GM18867 (cell line): ENCODE results near the gene FOCAD.
A peak's percentile ranks its signal among the peaks of the same experiment; 100 is the strongest.

Source experiments
- ATAC-seq: cut with Tn5 transposase; IDR thresholded peaks from one replicate; pipeline ENCODE4 v1.9.1; 2021; ENCODE audit warnings: mild to moderate bottlenecking, moderate library complexity; ENCODE audit not compliant: unreplicated experiment

The FOCAD gene

DNA sequence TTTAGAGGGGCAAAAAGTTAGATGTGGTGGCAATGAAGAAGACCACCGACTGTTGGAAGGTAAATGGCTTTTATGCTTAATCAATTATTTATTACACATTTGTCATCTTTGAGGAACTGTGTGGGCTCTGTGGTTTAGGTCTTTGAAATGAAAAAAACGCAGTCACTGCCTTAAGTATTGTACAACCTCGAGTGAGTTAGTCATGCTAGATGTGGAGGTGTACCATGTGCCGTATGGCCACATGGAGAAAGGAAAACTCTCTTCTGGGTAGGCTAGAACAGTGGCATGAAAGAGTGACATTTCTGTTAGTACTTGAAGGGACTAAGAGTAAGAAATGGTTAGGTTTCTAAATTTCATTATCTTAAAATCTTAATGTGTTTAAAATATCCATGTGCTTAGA is 181.3 kb downstream of the FOCAD start:
- no peak for ATAC-seq

DNA sequence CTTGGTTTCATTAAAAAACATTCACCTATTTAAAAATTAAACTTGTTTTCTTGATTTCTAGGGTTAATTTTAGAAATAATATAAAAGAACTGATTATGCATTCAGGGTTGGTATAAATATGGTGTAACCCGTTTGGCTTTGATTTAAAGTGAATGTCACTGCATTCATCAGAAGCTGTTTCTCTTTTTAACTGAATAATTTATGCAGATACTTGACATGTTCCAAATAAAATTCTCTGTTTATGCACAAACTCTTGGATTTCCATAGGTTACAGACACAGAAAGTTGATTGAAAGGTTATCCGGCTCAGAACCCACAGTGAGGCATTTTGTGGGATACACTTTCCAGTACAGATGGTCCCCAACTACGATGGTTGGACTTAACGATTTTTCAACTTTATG is 186.1 kb downstream of the FOCAD start:
- ATAC-seq, result no peak

DNA sequence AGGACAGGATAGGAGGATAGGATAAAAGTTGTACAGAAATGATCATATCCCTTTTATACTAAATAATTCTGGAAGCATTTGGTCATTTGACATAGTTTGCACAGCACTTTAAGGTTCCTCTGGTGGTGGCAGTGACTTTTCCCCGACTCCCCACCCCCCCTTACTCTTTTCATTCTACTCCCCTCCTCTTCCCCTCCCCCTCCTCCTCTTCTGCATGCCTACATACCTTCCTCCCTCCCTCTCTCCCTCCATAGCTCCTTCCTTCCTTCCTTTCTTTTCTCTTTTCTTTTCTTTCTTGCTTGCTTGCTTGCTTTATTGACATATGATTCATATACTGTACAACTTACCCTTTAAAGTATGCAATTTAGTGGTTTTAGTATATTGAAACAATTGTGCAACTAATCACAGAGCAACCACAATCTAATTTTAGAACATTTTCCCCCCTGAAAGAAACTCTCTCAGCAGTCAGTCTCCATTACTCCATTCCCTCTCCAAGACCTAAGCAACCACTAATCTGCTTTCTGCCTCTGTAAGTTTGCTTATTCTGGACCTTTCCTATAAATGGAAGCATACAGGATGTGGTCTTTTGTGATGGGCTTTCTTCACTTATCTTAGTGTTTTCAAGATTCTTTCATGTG is 188.4 kb downstream of the FOCAD start:
- no peak for ATAC-seq

DNA sequence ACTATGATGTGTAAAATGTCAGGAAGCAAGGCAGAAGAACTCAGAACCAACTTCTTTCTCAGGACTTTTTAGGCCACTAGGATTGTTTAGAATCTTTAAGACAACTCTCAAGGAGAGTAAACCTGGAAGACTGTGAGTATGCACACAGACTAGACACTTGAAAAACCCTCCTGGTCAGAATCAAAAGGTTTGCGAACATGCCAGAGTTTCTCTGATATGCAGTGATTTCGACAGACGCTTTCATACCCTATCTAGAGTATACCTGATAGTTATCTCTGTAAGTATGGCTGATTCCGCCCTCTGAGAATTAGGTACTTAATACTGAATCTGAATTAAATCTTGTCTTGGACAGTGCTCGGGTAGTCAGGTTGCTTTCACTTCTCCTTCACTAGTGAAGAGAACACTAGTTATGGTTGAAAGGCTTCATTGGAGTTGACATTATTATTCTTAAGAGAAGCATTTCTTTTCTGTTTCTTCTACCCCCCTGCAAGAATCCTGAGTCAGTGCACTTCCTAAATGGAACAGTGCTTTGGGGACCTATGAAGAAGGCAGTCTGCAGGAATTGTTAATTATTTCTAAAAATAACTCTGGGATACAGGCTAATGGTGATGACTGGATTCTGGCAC is 189.3 kb downstream of the FOCAD start:
- ATAC-seq, result peak; percentile 50

DNA sequence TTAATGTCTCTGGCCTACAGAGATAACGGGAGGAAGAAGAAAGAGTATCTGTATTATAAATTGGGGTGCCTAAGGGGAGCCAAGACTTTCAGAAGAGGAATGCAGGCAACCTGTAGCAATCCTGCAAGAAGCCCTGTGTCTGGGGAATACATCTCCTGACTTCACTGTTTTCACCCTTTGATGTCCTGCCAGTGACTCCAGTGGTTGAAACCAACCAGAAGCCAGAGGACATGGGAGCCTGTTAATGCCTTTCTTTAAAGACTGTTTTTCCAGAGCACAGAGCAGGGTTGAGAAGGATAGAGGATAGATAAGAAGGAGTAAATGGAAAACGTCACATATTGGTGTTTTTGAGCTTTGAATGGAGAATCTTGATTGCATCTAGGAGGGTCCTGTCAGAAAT is 196.2 kb downstream of the FOCAD start:
- no peak for ATAC-seq

DNA sequence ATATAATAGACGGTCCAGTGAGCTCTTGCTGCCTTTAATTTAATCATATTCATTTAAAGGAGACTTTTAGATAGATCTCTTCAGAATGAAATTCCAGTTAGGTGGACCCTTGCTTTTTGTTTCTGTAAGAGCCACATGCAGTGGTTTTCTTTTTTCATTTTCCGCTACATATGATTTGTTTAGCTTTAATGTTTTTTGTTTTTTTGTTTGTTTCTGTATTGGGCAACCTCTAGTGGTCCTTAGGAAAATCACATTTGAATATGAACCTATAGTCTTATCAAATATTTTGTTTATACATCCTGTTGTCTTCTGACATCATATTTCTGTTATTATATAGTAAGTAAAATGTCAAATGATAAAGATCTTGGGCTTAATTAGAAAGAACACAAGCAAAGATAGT is 196.6 kb downstream of the FOCAD start:
- ATAC-seq, result no peak

DNA sequence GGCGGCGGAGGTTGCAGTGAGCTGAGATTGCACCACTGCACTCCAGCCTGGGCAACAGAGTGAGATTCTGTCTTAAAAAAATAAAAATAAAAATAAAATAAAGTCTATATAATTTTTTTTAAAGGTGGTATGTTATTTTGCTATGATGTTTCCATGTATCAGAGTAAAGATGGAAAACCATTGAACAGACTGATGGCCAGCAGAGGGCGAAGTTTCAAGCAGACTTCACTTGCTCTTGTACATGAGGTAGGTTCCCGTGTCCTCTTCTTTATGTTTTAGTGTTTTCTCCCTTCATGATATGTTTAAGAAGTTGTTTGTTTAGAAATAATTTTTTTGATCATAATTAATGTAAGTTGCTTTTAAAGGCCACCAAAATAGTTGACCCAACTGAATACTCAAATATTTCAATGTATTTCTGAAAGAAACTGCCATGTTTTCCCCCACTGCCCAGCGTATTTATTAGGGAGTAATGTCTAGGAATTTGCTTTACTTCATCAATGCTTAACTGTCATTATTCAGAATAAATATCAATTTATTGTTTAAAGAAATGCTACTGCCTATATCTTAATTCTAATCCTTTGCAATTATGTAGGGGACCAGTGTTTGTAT is 201.0 kb downstream of the FOCAD start:
- ATAC-seq, result no peak

DNA sequence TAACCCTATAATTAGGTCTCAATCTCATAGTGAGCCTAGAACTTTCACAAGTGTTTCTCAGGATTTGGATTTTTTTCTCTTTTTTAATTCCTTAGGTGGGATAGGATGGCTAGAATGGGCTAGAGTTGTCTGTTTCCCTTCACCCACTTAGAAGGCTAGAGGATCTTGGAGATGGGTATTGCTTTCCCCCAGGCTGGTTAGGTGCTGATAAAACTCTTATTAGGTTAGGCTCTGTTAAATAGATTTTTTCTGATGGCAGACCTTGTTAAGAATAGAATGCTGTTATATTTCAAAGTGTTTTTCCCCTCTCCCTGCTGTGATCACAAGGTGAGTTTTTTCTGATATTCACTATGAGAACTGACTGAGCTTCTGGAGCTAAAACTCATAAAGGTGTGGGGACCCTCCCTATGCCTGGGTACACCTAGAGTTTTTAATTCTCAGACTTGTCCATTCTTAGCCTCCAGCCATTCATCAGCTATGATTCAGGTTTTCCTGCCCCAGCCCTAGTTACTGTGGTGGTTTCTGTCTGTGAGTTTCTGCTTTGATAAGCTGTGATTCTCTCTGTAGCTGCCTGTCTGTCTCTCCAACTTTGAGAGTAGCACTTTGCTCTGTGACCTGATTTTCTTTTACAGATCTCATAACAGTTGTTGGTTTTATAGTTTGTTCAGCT is 215.0 kb downstream of the FOCAD start:
- no peak for ATAC-seq

DNA sequence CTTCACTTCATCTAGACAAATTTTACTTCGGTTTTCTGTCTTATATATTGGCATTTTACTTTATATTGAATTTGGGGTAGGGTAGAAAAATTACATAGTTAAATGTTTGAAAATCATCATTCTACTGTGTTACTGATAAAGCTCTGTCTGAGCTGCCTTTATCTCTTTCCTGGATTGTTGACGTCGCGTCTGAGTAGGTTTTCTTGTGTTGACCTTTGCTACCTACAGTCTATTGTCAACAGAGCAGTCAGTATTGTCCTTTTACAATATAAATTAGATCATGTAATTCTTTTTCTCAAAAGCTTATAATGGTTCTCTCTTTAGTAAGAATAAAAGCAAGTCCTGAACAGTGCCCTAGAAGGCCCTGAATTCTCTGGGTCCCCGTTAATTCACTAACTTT is 219.2 kb downstream of the FOCAD start:
- ATAC-seq, result no peak

DNA sequence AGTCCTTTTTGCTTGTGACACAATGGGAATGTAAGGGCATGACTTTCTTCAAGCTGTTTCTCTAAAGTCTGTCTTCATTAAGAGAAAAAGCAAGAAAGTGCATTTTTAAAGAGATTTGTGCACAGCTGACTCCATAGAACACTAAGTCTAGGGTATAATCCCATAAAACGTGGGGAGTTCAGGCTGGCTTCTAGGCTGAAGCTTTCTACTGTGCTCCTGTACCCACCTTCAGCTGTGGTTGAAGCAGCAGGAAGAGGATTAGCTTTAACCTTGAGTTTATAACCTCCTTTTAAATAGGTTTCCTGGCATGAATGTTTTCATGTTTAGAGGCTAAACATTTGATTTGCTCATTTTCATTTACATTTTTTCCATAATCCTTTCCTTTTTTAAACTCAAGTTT is 220.9 kb downstream of the FOCAD start:
- ATAC-seq, result no peak

DNA sequence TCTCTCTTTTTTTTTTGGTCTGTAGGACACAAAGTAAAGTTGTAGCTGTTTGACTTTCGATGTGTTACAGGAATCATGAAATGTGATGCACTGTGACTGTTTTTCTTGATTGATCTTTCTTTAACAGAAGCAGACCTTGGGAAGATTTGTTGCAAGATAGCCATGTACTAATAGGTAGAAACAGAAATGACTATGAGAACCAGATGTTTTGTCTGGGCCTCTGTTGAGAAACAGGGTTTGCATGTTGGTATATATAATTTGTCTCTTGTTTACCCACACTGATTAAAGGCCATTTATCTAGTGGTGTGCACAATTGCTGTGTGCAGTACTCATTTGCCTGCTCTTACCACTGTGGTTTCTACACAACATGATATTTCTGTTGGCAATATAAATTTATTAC is 222.3 kb downstream of the FOCAD start:
- ATAC-seq, result no peak

DNA sequence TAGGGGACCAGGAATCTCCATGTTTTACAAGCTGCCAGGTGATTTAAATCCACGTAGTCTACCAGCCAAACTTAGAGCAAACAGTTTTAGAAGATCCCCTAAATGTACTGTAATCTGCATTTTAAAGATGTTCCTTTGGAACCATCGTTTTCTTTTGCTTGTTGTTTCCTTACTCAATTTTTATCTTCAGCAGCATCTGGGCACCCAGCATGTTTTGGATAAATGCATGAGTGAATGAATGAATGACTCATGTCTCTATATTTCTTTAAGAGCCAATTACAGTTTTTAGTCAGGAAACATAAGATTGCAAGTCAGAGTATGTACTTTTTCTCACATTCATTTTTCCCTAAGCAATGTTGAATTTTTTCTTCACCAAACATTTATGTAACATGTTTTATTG is 224.4 kb downstream of the FOCAD start:
- ATAC-seq, result no peak

DNA sequence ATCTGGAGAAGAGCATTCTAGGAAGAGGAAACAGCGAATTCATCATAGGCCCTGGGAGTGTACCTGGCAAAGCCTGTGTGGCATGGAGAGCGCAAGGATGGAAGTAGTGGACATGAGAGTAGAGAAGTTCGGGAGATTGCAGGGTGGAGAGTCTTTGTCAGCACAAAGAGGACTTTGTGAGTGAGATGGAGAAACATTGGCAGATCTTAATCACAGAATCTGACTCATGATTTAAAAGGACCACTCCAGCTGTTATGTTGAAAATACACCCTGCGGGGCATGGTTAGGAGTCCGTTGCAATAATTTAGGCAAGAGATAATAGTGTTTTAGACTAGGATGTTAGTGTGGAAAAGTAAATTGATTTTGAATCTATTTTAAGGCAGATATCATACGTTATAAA is 230.5 kb downstream of the FOCAD start:
- ATAC-seq, result no peak

DNA sequence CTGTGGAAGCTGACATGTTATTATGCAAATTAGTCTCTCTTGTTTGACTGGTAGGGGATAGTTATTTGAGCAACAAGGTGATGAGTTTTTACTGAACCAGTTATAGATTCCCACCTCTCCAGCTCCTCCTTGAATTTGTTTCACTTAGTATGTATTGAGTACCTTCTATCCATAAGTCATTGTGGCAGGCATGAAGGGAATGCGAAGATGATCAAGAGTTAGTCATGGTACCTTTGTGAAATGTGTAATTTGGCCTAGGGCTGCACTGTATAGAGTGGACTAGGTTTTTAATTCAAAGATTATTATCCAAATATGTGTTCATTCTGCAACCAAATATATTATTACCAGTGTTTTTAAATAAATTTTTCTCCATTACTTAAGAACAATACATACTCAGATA is 237.3 kb downstream of the FOCAD start:
- ATAC-seq, result no peak

DNA sequence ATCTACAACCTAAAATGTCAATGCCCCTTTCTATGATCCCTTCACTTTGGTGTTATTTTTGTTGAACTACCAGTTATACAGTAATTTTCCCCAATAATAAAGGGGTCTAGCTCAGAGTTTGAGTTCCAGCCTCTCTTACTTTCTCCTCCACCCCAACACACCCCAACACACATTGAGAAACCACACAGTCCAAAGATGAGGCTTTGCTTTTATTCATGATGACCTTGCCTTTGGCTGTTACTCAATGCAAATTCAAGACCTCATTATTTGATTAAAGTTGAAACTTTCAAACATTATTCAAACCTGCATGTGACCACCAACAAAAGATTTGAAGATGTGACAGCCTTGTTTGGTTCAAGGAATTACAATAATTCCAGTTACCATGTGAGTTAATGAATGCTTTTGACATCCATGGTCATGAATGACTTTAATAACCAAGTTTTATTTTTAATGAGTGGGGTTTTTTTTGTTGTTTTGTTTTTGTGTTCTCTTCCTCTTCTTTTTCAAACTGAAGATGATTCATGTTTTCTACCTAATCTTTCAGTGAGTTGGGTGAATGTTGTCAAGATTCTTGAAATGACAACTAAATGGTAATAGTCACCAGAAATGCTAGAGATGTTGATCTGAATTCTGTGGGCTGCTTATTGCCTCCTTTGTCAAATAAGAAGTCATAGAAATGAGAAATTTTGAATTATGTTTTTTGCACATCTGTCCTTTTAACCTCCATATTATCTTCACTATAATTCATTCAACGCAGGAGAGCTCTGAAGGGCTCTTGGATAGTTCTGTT is 241.4 kb downstream of the FOCAD start:
- no peak for ATAC-seq

DNA sequence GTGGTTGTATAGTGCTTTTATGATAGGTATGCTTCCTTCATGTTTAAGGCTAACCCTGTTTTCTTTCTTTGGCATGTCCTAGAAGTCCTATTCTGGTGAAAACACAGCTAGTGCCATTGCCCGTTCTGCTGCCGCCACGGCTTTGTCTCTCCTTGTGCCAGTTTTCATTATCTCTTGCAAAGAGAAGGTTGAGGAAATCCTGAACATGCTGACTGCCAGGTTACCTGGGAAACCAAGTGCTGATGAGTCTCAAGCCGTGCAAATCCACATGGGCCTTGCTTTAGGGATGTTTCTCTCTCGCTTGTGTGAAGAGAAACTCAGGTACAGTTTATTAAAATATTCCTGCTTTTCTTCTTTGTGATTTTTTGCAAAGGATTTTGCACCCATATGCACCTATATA is 245.2 kb downstream of the FOCAD start:
- ATAC-seq, result no peak

DNA sequence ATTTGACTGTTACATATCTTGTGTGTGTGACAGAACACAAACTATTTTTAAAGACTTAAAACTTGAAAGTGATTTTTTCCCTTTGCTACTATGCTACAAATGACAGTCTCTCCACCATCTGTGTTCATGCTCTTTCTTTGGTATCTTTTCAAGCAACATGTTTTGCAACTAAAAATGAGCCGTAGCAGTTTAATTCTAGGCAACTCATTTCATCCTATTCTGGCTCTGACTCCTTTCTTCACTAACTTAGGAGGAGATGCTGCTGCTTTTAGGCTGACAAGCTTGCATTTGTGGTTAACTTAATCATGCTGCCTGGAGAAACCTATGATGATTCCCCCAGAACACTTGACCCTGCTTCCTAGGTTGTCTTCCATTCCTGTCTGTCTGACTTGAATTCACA is 246.8 kb downstream of the FOCAD start:
- ATAC-seq, result no peak

DNA sequence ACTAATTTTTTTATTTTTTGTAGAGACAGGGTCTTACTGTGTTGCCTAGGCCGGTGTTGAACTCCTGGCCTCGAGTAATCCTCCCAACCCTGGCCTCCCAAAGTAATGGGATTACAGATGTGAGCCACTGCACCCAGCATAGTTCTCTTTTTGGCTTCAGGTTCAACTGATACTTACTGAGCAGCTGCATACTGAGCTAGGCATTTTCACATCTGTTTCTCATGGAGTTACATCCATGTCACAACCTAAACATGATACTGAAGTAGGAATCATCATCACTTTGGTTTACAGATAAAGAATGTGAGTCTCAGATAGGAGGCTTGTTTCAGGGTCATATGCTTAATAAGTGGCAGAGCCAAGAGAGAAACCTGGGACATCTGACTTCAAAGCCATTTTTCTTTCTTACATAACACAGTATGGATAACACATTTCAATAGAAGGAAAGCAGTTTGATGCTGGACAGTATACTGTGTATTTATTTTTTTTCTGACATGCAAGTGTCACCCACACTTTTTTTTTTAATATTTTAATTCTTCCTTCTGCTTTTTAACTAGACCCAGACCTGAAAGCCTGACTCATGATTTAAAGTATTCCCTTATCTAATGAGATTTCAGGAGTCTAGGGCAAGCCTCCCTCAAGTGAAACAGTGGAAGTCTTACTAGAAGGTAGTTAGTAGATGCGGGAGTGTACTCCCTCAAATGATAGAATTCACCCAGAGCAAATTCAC is 256.6 kb downstream of the FOCAD start:
- ATAC-seq, result no peak

DNA sequence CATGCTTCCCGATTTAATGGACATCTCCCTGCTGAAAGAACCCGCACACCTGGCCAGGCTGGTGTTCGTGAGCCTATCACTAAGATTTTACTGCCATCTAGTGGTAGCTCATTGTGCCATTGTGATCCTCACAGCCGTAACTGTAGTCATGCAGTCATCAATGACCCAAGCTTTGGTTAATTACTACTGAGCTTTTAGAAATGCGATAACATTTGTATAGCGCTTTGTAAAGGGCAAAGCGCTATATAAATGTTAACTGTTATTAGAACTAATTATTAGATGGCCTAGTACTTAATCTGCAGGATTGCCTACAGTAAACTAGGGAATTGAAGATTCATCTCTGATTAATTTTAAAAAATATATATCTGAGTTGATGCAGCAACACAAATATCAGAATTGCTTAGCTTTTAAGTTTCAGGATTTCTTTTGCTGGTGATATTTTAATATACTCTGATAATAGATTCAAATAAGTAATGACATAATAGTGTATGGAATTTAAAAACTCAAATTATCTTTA is 257.2 kb downstream of the FOCAD start:
- ATAC-seq, result peak; percentile 99

DNA sequence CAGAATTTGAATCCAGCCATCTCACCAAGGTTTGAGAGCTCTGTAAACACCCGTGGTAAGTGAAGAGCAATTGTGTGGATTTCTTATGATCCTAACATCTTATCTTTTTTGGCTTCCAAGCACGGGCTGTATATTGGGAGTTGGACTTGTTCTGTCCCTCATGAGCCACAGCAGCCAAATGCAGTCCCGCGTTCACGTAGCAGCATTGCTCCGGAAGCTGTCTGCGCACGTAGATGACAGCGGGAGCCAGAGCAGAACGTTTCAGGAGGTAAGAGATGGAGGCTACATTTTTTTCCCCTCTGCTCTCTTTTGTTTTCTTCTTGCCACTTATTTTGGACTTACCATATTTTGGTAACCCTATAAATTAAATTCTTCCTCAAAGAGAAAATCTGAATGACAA is 260.4 kb downstream of the FOCAD start:
- ATAC-seq, result no peak
